Measurements from ENCODE around the gene LEFTY1.
"Not testable (repeated sequence)": the region's sequence is repeated elsewhere in the genome, so short reads cannot be mapped to it uniquely, and the experiment has no call there.

GRCh38 chr1:225836296-225836695, 52.6 kb downstream of the LEFTY1 start:
- not testable (repeated sequence) for TF ChIP-seq CTCF (IDR thresholded peaks at IDR 0.05; ENCODE audit: low read depth, low read length); EZH2phosphoT487 (IDR thresholded peaks at IDR 0.05; ENCODE audit: low read depth)
